GM21825 (cell line): ENCODE results near the gene TGFBI.
"Not testable (repeated sequence)": the region's sequence is repeated elsewhere in the genome, so short reads cannot be mapped to it uniquely, and the experiment has no call there.

Experiments used
- ATAC-seq: cut with Tn5 transposase; IDR thresholded peaks from one replicate; pipeline ENCODE4 v1.9.1; 2021; ENCODE audit warnings: mild to moderate bottlenecking, moderate library complexity; ENCODE audit not compliant: unreplicated experiment

TGFBI gene

DNA sequence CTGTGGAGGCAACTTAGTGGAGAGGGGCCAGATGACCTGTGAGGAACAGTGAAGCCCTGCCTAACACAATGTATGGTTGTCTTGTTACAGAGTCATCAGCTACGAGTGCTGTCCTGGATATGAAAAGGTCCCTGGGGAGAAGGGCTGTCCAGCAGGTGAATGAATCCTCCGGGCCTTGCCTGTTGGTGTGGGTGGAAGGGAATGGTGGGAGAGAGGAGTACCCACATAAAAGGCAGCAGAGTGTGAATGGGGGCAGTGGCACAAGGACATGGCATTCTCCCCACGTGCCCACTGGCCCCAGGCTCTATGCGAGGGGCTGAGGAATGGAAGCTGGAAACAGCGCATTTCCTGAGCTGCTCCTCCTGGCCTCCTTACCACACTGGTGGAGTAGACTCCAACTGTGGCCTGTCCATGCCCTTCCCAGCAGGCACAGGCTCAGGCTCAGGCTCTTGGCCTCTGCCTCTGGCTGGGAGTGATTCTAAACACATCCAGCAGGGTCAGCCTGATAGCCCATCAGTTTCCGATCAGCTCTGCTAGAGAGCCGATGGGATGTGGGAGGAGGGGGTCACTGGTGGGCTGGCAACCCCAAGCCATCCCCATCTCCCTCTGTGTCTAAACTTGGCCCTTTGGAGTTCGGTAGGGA, 15.3 kb downstream of the TGFBI start:
- ATAC-seq: no peak

DNA sequence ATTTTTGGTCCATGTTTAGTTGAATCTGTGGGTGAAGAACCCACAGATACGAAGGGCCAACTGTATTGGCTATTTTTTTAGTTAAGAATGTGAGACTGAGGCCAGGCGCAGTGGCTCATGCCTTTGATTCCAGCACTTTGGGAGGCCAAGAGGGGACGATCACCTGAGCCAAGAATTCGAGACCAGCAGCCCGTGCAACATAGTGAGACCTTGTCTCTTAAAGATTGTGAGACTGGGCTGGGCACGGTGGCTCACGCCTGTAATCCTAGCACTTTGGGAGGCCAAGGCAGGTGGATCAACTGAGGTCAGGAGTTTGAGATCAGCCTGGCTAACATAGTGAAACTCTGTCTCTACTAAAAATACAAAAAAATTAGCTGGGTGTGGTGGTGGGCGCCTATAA, 16.2 kb downstream of the TGFBI start:
- ATAC-seq: not testable (repeated sequence)

DNA sequence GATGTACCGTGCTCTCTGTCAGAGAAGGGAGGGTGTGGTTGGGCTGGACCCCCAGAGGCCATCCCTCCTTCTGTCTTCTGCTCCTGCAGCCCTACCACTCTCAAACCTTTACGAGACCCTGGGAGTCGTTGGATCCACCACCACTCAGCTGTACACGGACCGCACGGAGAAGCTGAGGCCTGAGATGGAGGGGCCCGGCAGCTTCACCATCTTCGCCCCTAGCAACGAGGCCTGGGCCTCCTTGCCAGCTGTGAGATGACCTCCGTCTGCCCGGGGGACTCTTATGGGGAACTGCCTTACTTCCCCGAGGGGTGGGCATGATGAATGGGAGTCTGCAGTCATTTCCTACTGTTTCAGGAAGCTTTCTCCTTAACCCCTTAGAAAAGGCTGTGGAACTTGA, 17.5 kb downstream of the TGFBI start:
- ATAC-seq: no peak

DNA sequence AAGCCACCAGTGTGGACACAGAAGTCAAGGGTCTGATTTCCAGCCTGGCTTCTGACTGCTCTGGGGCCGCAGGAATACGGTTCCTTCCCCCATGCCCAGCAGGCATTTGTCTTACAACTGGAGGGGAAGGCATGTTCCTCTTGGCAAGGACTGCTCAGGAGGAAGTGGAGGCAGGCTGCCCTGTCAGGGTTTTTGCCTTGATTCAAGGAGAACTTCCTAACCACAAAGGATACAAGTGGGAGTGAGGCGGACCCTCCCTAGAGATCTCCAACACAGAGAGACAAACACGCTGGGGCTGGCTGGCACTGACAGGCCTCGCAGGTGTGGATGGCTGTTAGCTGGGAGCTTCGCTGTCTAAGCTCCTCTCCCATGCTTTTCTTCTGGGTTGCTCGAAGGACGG, 19.1 kb downstream of the TGFBI start:
- no peak for ATAC-seq

DNA sequence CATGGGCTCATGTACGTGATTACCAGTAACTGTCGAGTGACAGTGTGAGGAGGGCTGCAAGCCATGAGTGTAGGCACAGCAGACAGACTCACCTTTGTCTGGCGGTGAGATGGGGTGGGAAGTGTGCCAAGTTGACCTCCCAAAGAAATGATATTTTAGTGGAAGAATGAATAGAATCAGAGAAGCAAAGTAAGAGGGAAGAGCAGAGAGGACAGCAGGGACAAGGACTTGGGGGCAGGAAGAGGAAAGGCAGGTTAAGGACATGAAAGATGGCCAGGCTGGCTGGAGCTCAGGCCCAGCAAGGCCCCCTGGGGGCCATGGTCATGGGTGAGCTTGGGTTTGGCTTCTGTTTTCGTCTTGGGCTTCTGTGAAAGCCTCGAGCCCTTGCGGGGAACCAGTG, 20.2 kb downstream of the TGFBI start:
- no peak for ATAC-seq

DNA sequence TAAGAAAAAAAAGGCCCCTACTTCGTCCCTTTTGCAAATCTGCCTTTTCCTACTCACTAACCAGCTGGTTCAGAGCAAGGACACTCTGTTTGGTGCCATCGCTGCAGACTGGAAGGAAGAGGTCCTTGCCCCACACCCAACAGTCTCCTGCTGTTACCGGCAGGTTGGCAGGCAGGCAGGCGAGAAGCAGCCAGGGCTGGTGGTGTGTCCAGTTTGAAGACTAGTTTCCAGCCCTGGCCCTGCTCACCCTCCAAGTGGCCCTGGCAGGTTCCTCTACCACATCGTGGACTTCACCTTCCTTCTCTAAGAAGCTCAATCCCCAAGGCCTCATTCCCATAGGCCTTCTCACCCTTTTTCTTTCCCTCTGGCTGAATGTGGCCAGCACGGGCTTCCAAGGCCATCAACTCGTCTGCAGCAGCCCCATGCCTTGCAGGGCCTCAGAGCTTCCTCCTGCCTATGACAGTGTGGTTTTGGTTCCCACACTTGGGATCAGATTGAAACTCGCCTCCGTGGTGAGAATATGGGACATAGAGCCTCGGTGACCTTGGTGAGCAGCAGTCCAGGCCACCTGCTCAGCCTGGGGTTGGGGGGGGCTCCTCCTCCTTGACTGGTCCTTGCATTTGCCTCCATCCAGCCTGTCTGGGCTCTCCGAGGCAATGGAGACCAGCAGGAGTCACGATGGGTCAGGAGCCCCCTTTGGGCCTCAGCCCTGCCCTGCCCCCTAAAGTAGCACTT, 22.9 kb downstream of the TGFBI start:
- ATAC-seq: no peak

DNA sequence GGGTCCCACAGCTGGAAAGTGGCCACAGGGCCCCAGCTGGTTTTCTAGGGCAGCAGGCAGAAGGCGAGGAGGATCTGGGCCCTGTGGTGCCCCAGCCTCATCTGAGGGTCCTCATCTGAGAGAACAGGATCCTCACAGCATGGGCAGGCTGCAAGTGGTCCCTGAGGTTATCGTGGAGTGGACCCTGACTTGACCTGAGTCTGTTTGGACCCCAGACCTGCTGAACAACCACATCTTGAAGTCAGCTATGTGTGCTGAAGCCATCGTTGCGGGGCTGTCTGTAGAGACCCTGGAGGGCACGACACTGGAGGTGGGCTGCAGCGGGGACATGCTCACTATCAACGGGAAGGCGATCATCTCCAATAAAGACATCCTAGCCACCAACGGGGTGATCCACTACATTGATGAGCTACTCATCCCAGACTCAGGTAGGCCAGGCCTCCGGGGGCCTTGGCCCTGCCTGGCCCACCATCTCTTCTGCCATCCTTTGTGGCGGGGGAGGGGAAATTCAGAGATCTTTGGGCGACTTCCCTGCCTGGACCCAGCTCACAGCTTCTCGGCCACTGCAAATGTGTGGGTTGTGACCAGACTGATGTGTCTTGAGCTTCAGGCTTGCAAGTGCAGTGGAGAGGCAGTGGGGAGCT, 24.0 kb downstream of the TGFBI start:
- no peak for ATAC-seq

DNA sequence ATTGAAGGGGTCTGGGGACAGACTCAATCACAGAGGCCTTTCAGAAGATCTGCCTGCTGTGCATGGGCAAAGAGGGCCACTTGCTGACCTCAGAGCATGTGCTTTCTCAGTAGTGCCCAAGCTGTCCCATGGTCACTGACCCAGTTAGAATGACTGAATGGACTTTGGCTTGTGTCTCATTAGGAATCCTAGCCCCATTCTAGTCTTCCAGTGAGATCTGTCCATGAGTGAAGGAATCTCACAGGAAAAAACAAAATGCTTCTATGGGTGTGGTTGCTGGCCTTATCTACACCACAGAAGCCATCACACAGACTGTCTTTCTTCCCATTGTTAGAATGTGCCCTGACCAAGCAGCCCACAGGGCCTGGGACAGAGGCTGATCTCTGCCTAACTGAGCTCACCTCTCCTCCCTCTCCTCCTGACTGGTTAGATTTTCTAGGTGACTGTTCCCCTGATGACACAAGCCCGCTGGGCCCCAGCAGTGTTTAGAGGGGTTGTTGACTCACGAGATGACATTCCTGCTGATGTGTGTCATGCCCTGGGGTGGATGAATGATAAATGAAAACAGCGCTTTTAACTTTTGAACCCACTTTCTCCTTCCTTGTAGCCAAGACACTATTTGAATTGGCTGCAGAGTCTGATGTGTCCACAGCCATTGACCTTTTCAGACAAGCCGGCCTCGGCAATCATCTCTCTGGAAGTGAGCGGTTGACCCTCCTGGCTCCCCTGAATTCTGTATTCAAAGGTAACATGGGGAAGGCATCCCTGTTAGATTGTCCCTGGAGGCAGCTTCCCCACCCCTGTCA, 24.8 kb downstream of the TGFBI start:
- no peak for ATAC-seq

DNA sequence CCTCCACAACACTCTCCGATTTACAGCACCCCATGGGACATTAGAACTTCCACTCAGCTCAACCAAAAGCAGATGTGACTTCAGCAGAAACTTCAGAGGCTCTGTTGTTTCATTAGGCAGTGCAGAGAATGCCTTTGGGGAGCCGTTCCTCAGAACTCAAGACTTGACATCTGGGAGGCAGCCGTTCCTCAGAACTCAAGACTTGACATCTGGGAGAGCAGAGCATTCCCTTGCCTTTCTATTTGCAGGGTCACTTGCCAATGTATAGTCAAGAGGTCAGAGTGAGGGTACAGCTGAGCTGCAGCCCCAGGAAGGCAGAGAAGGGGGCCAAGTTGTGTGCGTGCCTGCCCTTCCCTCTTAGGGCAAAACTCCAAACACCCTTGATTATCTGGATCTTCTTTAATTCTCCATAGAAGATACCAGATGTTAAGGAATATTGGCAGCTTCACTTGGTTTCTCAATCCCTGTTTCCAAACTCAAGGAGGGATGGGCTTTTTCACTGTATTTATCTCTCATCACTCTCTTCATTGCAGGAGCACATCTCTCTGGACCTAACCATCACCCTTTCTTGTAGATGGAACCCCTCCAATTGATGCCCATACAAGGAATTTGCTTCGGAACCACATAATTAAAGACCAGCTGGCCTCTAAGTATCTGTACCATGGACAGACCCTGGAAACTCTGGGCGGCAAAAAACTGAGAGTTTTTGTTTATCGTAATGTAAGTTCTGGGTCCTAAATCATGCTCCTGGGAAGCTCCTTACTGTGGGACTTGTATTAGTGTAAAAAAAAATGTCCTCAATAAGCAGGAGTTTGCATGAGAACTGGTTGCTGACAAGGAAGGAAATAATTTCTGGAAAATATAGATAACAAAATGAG, 25.6 kb downstream of the TGFBI start:
- no peak for ATAC-seq

DNA sequence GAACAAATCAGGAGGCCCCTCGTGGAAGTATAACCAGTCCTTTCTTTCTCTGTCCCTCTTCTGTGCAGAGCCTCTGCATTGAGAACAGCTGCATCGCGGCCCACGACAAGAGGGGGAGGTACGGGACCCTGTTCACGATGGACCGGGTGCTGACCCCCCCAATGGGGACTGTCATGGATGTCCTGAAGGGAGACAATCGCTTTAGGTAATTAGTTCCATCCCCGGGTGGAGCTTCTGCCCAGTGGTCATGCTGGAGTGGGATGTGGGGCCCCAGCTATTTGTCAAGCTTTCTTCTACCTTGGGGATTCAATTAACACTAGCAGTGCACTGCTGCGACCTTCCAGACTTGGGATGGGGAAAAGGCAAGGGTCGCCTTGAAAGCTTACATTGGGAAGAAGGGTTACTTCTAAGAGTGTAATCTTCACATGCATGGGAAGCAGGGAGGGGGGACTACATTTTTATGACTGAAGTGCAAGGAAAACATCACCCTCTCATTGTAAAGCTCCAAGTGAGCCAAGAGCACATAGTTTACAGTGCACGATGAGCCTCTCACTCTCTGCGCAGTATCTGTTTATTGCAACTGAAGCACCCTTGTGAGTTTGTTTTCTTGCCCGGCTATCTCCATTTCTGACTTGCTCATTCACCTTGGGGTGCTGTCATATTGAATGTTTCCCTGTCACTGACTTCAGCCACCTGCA, 27.0 kb downstream of the TGFBI start:
- no peak for ATAC-seq

DNA sequence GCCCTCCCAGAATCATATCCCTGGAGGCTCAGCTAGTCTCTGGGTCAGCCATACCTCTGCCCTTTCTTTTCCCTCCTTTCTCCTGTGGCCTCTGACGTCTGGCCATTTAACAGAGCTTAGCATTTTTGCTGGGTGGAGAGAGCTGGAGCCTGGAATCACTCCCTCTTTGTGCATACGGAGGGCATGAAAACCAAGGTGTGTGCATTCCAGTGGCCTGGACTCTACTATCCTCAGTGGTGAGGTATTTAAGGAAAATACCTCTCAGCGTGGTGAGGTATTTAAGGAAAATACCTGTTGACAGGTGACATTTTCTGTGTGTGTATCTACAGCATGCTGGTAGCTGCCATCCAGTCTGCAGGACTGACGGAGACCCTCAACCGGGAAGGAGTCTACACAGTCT, 27.5 kb downstream of the TGFBI start:
- no peak for ATAC-seq

DNA sequence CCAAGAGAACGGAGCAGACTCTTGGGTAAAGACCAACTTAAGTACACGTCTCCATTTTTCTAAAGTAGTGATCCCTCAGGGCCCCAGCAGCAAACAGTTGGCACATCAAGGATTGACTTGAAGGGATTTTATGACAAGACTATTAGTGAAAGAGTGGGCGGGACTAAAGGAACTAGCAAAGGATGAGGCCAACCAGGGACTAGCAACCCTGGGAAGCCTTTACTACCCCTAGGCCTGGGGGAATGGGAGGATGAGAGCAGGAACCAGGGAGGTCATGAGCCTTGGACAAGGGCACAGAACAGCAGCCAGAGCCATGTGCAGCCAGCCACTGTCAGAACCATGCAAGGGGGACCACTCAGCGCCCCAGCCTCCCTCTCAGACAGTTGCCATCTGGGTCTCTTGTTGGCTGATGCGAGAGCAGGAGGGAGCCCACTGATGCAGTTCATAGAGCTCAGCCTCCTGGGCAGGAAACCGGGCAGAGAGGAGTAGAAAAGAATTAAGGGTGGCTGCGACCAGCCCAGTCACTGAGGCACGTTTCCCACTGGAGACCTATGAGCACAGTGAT, 28.1 kb downstream of the TGFBI start:
- ATAC-seq: no peak

DNA sequence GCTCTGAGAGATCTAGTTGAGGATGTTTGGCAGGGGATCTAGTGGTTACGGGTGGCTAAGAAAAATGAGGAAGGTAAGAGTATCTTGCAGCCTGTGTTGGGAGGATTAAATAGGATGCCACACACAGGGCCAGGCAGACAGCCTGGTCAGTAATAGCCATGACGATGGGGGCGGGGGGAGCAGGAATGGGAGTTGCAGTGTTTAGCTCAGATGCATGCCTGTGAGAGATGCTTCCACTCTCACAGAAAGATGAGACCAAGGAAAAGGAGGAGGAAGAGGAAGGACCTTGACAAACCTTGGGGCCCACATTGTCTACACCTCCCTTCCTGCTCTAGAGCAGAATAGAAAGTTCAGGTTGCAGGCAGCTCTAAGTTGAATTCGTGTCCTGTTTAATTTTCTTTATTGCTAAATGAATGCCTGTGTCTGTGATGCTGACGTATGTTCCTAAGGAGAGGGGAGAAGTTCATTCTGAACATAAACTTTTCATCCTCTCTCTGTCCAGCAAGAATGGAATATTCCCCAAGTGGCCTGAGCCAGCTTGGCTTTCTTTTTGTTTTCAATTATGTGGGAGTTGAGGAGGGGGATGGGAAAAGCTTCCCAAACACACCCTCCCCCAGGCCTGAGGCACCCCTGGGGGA, 28.7 kb downstream of the TGFBI start:
- no peak for ATAC-seq

DNA sequence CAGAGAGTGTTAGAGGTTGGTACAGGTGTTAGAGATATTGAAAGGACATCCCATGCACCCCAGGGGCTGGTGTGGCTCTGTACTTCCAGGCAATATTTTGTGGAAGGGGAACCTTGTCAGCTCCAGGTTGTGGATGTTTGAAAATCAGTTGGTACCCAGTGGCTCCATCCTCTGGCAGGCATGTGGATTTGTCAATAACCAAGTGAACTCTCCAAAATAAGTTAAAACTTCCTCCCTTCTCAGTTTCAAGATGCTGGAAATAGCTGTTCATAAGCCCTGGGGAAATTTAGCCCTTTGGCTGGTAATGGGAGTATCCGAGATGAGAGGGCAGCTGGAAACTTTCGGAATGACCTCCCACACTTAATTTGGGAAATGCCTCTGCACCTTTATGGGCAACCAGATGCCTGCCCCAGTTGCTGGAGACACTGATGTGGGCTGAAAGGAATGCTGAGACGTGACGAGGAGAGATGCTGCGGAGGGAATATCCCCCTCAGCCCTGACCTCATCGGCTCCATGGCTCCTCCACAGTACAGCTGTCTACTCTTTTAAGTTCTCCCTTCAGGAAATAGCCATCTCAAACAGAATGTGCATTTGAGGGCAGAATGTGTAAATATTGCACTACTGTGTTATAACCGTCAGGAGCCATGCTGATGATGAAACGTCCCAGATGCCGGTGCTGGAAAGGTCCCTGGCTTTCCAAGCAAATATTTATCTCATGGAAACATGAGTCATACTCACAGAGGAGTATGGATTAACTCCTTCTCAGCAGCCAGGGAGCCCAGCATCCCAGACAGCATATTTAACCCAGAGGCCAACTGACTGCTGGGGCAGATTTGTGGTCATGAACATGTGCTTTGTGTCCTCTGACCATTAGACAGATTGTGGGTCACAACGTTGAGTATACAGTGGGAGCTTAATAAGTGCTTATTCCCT, 29.5 kb downstream of the TGFBI start:
- ATAC-seq: no peak

DNA sequence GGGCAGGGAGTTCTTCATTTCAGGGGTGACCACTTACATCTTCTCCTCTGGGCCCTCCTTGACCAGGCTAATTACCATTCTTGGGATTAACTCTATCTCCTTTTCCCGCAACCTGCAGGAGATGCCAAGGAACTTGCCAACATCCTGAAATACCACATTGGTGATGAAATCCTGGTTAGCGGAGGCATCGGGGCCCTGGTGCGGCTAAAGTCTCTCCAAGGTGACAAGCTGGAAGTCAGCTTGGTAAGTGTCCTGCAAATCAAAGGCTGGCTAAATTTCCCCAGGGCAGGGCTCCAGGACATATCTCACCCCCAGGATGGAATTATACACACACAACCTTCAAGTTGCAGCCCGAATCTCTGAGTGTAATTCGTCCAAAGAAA, 30.2 kb downstream of the TGFBI start:
- no peak for ATAC-seq

DNA sequence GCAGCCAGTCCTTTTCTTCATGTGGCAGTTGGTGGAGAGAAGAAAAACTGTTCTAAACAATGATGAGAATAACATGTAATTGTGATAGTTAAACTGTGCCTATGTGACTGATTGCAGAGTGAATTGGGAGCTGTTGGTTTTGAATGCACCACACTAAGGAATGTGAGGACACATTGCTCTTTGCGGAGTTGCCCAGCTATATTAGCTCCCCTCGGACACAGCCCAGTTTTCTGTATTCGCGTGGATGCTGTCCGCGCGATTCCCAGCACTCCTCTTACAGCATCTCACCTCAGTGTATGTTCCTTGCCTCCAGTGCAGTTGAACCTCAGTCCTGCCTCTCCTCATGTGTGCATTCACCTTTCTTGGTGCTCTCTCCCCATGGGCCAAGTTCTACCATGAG, 32.2 kb downstream of the TGFBI start:
- no peak for ATAC-seq

DNA sequence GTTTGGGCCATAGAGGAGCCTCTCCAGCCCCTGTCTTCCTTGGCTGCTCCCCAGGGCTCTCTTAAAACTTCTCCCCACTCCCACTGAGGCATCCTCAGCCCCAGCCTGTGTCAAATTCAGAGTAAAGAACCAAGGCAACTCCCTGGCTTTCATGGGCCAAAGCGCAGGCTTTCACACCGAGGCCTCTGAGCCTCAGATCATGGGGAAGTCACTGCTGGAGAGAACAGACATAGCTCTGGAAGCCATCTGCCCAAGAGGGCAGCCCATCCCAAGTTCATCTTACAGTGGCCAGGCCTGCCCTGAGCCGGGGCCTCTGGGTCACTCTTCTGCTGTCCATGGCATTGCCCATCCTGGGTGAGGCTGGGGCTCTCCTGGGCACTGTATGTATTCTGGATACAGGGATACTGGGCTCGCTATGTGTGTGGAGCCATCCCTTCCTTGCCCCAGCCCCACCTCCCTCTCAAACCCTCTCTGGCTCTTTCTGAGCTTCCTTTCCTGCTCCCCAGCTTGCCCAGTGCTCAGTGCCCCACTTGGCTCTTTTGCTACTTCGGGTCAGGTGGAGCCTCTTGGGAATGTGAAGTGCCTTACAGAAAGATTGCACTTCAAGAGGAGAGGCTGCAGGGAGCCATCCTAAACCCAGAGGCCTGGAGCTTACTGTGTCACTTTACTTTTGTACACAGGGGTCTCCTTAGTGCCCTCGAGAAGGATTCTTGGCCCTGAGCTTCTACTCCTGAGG, 33.0 kb downstream of the TGFBI start:
- no peak for ATAC-seq
